WTC11 (cell line): ENCODE results near the gene YTHDF1. TPM values are rescaled to one million over a fixed set of nuclear protein-coding genes. Genes with fewer than 3 reads are reported as not detected.

ENCODE experiments used
- ARID4B ChIP-seq: sonication (generic); formaldehyde crosslinking; IDR thresholded peaks from 2 replicates; pipeline ENCODE4 v1.8.0; 2023; ENCODE audit warnings: missing genetic modification reagents, mild to moderate bottlenecking, borderline replicate concordance
- ATF6 ChIP-seq: sonication (generic); formaldehyde crosslinking; IDR thresholded peaks from 2 replicates; pipeline ENCODE4 v1.8.1; 2023; ENCODE audit warnings: mild to moderate bottlenecking, missing genetic modification reagents
- E2F4 ChIP-seq: sonication (generic); formaldehyde crosslinking; IDR thresholded peaks from 2 replicates; pipeline ENCODE4 v1.8.1; 2022; ENCODE audit warnings: low read depth, mild to moderate bottlenecking, moderate library complexity, missing genetic modification reagents, borderline replicate concordance
- E2F5 ChIP-seq: sonication (generic); formaldehyde crosslinking; IDR thresholded peaks from 2 replicates; pipeline ENCODE4 v1.8.1; 2022; ENCODE audit warnings: mild to moderate bottlenecking, moderate library complexity, missing genetic modification reagents
- ELF4 ChIP-seq: sonication (generic); formaldehyde crosslinking; IDR thresholded peaks from 2 replicates; pipeline ENCODE4 v1.8.1; 2022; ENCODE audit warnings: low read depth, mild to moderate bottlenecking, moderate library complexity, missing genetic modification reagents
- ETV6 ChIP-seq: sonication (generic); formaldehyde crosslinking; IDR thresholded peaks from 2 replicates; pipeline ENCODE4 v1.8.1; 2022; ENCODE audit warnings: mild to moderate bottlenecking, missing genetic modification reagents
- FOXJ3 ChIP-seq: sonication (generic); formaldehyde crosslinking; IDR thresholded peaks from 2 replicates; pipeline ENCODE4 v1.9.0; 2021; ENCODE audit warnings: missing genetic modification reagents, mild to moderate bottlenecking, borderline replicate concordance
- FOXP1 ChIP-seq: sonication (generic); formaldehyde crosslinking; IDR thresholded peaks from 2 replicates; pipeline ENCODE4 v1.8.0; 2022; ENCODE audit warnings: missing genetic modification reagents, mild to moderate bottlenecking, moderate library complexity, borderline replicate concordance
- FOXP4 ChIP-seq: sonication (generic); formaldehyde crosslinking; IDR thresholded peaks from 2 replicates; pipeline ENCODE4 v1.8.0; 2022; ENCODE audit warnings: mild to moderate bottlenecking, missing genetic modification reagents
- HMGA2 ChIP-seq: fragments of 250-450 bp; sonication (Bioruptor Pico); IDR thresholded peaks from 2 replicates; pipeline ENCODE4 v1.4.0; 2021; ENCODE audit warnings: mild to moderate bottlenecking, moderate library complexity
- JAZF1 ChIP-seq: fragments of 250-450 bp; sonication (Bioruptor Pico); IDR thresholded peaks from 2 replicates; pipeline ENCODE4 v1.9.0; 2021; ENCODE audit warnings: moderate library complexity, mild to moderate bottlenecking, inconsistent platforms
- KAT7 ChIP-seq: sonication (generic); formaldehyde crosslinking; IDR thresholded peaks from 2 replicates; pipeline ENCODE4 v1.8.1; 2023; ENCODE audit warnings: missing genetic modification reagents, mild to moderate bottlenecking, borderline replicate concordance
- MYBL2 ChIP-seq: sonication (generic); formaldehyde crosslinking; IDR thresholded peaks from 2 replicates; pipeline ENCODE4 v1.8.1; 2023; ENCODE audit warnings: mild to moderate bottlenecking, moderate library complexity, missing genetic modification reagents
- NFE2L1 ChIP-seq: sonication (generic); formaldehyde crosslinking; IDR thresholded peaks from 2 replicates; pipeline ENCODE4 v1.8.1; 2023; ENCODE audit warnings: missing genetic modification reagents
- NFYB ChIP-seq: sonication (generic); formaldehyde crosslinking; conservative IDR thresholded peaks from 2 replicates; pipeline ENCODE4 v1.8.0; 2022; ENCODE audit warnings: low read depth, missing genetic modification reagents
- NR1H2 ChIP-seq: sonication (generic); formaldehyde crosslinking; IDR thresholded peaks from 2 replicates; pipeline ENCODE4 v1.9.0; 2021; ENCODE audit warnings: mild to moderate bottlenecking, moderate library complexity, missing genetic modification reagents
- OVOL2 ChIP-seq: fragments of 250-450 bp; sonication (Bioruptor Pico); IDR thresholded peaks from 2 replicates; pipeline ENCODE4 v1.9.0; 2021; ENCODE audit warnings: mild to moderate bottlenecking, borderline replicate concordance
- PREB ChIP-seq: sonication (generic); formaldehyde crosslinking; IDR thresholded peaks from 2 replicates; pipeline ENCODE4 v1.8.1; 2022; ENCODE audit warnings: mild to moderate bottlenecking, missing genetic modification reagents, moderate library complexity, borderline replicate concordance
- SOX15 ChIP-seq: fragments of 250-450 bp; sonication (Bioruptor Pico); IDR thresholded peaks from 2 replicates; pipeline ENCODE4 v1.9.0; 2021; ENCODE audit warnings: mild to moderate bottlenecking
- TP53 ChIP-seq: sonication (generic); formaldehyde crosslinking; IDR thresholded peaks from 2 replicates; pipeline ENCODE4 v1.8.1; 2023; ENCODE audit warnings: mild to moderate bottlenecking, missing genetic modification reagents
- USF2 ChIP-seq: sonication (generic); formaldehyde crosslinking; IDR thresholded peaks from 2 replicates; pipeline ENCODE4 v1.8.1; 2023; ENCODE audit warnings: mild to moderate bottlenecking, missing genetic modification reagents, moderate library complexity
- ZNF263 ChIP-seq: sonication (generic); formaldehyde crosslinking; IDR thresholded peaks from 2 replicates; pipeline ENCODE4 v1.8.1; 2022; ENCODE audit warnings: low read depth, mild to moderate bottlenecking, moderate library complexity, missing genetic modification reagents
- ZNF512 ChIP-seq: sonication (generic); formaldehyde crosslinking; IDR thresholded peaks from 2 replicates; pipeline ENCODE4 v1.8.1; 2022; ENCODE audit warnings: missing genetic modification reagents, borderline replicate concordance
- ZNF671 ChIP-seq: fragments of 250-450 bp; sonication (Bioruptor Pico); IDR thresholded peaks from 2 replicates; pipeline ENCODE4 v1.8.0; 2021; ENCODE audit warnings: mild to moderate bottlenecking
- total RNA-seq: library from RNA; stranded (reverse); gene quantifications from 3 replicates; pipeline ENCODE4 v1.2.3, GENCODE V29; 2021

YTHDF1 gene
- total RNA-seq, 1 experiment from 2014 or later, result 61.3 TPM

- TF ChIP-seq KAT7 (CRISPR knock-in tag) (0 out of 2 replicates have a peak, but pooled peaks have one; percentile 53), ELF4 (CRISPR knock-in tag) (no peak), NFYB (0 out of 2 replicates have a peak, but pooled peaks have one; percentile 9), SOX15 (CRISPR knock-in tag) (no peak), E2F5 (CRISPR knock-in tag) (peak; percentile 94), NFE2L1 (peak; percentile 75), ZNF512 (CRISPR knock-in tag) (no peak), OVOL2 (no peak), ETV6 (peak; percentile 72), NR1H2 (no peak), USF2 (CRISPR knock-in tag) (peak; percentile 99), FOXP1 (peak; percentile 84), FOXP4 (CRISPR knock-in tag) (peak; percentile 27; the same call in 1 of the 2 replicates), ZNF263 (CRISPR knock-in tag) (no peak), ARID4B (CRISPR knock-in tag) (no peak), ATF6 (CRISPR knock-in tag) (no peak), PREB (CRISPR knock-in tag) (no peak), FOXJ3 (CRISPR knock-in tag) (no peak), E2F4 (CRISPR knock-in tag) (no peak; the same call in 1 of the 2 replicates), TP53 (CRISPR knock-in tag) (no peak), MYBL2 (peak; percentile 78; the same call in 1 of the 2 replicates), JAZF1 (CRISPR knock-in tag) (no peak), ZNF671 (CRISPR knock-in tag) (no peak), HMGA2 (no peak)
Observed at GRCh38 chr20:63216041-63216848, at the start of gene YTHDF1 (continued).
